Fibroblast of the aortic adventitia (primary cell): Measurements from ENCODE around the gene GPER1. TPM values are rescaled to one million over a fixed set of nuclear protein-coding genes. Genes with fewer than 3 reads are reported as not detected.

Source experiments
- DNase-seq: peaks from one replicate; pipeline ENCODE4 v3.0.0-alpha.2; 2010; ENCODE audit warnings: low read depth
- H3K4me3 ChIP-seq: 2 replicates; pipeline ENCODE4 v1.5.1; 2011; ENCODE audit warnings: low read depth, mild to moderate bottlenecking, control low read depth, low read length, moderate library complexity
- CTCF ChIP-seq: IDR thresholded peaks from 2 replicates; pipeline ENCODE4 v1.5.1; 2011; ENCODE audit warnings: mild to moderate bottlenecking, low read length, control low read depth, inconsistent platforms; ENCODE audit not compliant: insufficient read depth
- total RNA-seq: library from RNA; depleted of rRNA; stranded (reverse); fragments of >200 nt; gene quantifications from 2 replicates; pipeline ENCODE4 v1.2.3, GENCODE V29; 2012; ENCODE audit warnings: low replicate concordance

GPER1 gene
- total RNA-seq, 1 donor, result 6.4 TPM

- TF ChIP-seq CTCF, result no peak
- no peak for DNase-seq
- no peak overlapping the region for H3K4me3 ChIP-seq
Observed at GRCh38 chr7:1083729-1084657, 3.9 kb upstream of the GPER1 start.

- H3K4me3 ChIP-seq, result no peak overlapping the region
- TF ChIP-seq CTCF, result no peak
- DNase-seq, result no peak
Observed at GRCh38 chr7:1085266-1085665, 2.6 kb upstream of the GPER1 start.

- DNase-seq, result peak; percentile 21
- H3K4me3 ChIP-seq, result no peak overlapping the region
- TF ChIP-seq CTCF, result no peak
Observed at GRCh38 chr7:1085910-1086421, 1.9 kb upstream of the GPER1 start.

GRCh38 chr7:1086588-1087464, 1.1 kb upstream of the GPER1 start:
- TF ChIP-seq CTCF, result peak; percentile 76
- peak; percentile 66 for DNase-seq
- peak overlapping the region; percentile 68 for H3K4me3 ChIP-seq

GRCh38 chr7:1087465-1087814, 473 bp upstream of the GPER1 start:
- peak; percentile 56 for DNase-seq
- peak overlapping the region; percentile 68 for H3K4me3 ChIP-seq
- TF ChIP-seq CTCF, result no peak

- DNase-seq, result no peak
- TF ChIP-seq CTCF, result no peak
- H3K4me3 ChIP-seq, result no peak overlapping the region
Observed at GRCh38 chr7:1090236-1090635, 2.3 kb downstream of the GPER1 start.
